HG03095 (cell line): ENCODE data around the gene MISP.

Experiments
- ATAC-seq: cut with Tn5 transposase; IDR thresholded peaks from one replicate; pipeline ENCODE4 v1.9.1; 2021; ENCODE audit warnings: moderate library complexity; ENCODE audit not compliant: unreplicated experiment

The MISP gene

DNA sequence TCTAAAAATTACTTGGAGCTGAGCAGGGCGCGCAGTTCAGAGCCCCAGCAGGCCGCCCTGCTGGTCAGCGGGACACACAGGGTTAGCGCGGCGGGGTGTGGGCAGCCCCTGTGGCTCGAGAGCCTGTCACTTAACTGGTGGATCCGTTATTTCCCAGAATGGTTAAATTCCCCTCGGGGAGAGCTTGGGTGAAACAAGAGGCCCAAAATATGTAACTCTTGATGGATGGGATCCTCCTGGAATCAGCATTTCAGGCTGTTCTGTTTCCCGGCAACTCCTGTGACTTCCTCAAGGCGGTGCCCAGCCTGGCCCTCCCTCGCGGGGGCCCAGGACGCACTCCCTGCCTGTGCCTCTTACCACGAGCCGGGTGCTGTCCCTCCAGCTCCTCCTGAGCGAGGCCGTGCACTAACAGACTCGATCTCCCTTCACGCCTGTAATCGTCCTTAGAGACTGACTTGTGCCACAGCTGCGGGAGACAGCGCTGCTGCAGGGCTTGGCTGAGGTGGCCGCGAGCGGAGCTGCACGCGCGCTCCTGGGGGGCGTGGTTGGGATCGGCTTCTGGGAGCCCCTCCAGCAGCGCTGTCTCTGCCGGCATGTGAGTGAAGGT, 56.0 kb downstream of the MISP start:
- no peak for ATAC-seq

DNA sequence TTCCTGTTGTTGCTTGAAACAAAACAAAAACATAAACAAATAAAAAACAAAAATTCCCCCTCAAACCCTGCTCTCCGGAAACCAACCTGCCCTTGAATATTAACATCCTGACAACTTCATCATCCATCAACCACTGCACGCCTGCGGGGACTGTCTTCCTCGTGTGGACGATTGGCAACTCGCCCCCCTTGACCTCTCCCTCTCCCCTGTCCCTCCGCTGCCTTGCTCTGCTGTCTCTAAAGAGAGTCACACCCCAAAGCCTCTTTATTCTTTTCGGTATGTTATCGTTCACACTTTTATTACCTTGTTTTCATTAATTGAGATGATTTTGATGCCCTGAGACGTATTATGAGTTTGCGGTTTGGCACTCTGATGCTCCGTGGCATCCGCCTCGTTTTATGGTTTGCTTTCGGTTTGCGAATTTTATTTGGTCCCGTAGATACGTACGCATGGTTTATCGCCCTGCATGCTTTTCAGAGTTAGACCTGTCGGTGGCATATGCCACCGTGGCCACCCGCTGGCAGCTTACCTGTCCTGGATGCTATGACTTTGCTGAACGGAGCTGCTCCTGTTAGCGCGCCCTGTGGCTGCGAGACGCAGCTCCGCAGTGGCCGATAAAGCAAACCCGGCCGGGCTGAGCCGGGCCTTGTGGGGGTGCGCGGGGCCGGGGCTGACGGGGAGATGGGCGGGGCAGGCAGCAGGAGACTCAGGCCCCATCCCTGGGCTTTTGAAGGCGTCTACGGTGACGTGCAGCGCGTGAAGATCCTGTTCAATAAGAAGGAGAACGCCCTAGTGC, 56.9 kb downstream of the MISP start:
- no peak for ATAC-seq

DNA sequence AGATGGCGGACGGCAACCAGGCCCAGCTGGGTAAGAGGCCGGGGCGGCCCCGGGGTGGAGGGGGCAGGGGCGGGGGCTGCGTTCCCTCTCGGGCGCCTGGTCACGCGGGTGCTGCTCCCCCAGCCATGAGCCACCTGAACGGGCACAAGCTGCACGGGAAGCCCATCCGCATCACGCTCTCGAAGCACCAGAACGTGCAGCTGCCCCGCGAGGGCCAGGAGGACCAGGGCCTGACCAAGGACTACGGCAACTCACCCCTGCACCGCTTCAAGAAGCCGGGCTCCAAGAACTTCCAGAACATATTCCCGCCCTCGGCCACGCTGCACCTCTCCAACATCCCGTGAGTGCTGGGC, 57.5 kb downstream of the MISP start:
- no peak for ATAC-seq

DNA sequence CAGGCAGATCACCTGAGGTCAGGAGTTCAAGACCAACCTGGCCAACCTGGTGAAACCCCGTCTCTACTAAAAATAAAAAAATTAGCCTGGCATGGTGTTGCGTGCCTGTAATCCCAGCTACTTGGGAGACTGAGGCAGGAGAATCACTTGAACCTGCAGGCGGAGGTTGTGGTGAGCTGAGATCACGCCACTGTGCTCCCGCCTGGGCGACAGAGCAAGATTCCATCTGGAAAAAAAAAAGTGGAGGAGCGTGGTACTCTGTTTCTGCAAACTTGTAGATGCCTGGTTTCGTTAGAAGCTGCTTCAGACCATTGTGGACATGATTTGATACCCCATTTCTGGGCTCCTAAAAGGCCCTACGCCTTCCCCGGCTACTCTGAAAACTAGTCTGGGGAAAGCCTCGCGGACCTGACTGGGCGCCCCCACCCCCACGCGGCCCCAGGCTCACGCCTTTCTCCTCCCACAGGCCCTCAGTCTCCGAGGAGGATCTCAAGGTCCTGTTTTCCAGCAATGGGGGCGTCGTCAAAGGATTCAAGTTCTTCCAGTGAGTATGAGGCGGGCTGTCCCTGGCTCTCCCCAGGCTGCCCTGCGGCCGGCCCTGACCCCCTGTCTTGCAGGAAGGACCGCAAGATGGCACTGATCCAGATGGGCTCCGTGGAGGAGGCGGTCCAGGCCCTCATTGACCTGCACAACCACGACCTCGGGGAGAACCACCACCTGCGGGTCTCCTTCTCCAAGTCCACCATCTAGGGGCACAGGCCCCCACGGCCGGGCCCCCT, 59.4 kb downstream of the MISP start:
- ATAC-seq: no peak

DNA sequence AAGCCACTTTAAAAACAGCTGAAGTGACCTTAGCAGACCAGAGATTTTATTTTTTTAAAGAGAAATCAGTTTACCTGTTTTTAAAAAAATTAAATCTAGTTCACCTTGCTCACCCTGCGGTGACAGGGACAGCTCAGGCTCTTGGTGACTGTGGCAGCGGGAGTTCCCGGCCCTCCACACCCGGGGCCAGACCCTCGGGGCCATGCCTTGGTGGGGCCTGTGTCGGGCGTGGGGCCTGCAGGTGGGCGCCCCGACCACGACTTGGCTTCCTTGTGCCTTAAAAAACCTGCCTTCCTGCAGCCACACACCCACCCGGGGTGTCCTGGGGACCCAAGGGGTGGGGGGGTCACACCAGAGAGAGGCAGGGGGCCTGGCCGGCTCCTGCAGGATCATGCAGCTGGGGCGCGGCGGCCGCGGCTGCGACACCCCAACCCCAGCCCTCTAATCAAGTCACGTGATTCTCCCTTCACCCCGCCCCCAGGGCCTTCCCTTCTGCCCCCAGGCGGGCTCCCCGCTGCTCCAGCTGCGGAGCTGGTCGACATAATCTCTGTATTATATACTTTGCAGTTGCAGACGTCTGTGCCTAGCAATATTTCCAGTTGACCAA, 60.1 kb downstream of the MISP start:
- ATAC-seq: no peak

DNA sequence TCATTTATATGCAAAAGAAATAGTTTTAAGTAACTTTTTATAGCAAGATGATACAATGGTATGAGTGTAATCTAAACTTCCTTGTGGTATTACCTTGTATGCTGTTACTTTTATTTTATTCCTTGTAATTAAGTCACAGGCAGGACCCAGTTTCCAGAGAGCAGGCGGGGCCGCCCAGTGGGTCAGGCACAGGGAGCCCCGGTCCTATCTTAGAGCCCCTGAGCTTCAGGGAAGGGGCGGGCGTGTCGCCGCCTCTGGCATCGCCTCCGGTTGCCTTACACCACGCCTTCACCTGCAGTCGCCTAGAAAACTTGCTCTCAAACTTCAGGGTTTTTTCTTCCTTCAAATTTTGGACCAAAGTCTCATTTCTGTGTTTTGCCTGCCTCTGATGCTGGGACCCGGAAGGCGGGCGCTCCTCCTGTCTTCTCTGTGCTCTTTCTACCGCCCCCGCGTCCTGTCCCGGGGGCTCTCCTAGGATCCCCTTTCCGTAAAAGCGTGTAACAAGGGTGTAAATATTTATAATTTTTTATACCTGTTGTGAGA, 60.7 kb downstream of the MISP start:
- ATAC-seq: no peak

- ATAC-seq: no peak
Observed at GRCh38 chr19:812049-812746, 61.3 kb downstream of the MISP start.

GRCh38 chr19:812747-813218, 61.9 kb downstream of the MISP start:
- ATAC-seq: no peak

DNA sequence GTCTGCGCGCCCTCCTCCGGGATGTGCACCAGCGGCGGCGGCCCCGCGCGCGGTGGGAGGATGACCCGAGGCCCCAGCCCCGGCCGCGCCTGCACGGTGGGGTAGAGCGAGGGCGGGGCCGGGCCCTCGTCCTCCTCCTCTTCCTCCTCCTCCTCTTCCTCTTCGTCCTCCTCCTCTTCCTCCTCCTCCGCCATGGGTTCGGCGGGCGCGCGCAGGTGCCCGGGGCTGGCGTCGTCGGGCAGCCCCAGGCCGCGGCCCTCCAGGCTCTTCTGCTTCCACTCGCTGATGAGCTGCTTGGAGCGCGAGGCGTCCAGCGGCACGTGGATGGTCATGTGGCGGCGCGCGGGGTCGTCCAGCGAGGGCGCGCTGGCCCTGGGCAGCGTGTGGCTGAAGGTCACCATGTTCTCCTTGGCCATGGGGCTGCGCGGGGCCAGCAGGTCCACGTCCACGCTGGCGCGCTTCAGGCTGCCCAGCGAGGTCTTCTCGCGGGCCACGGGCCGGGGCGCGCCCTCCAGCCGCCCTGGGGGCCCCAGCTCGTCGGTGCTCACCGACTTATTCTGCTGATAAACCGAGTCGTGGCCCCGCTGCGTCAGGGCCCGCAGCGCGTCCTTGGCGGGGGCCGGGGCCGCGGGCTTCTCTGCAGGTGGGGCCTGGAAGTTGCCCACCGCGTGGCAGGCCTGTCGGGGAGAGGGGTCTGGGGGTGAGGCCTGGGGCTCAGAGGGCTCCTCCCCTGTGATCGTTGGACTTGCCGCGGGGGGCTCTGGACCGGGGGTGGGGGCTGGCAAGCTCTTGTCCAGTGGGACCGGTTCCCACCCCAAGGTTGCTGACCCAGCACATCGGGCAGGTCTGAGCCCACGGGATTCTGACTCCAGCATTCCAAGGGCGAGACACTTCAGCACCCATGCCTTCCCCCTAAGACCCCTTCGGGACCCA, 62.6 kb downstream of the MISP start:
- no peak for ATAC-seq
